HUES6 (cell line): ENCODE data around the gene TMEM54.

Experiments
- H3K27ac ChIP-seq: 2 replicates; pipeline ENCODE4 v1.7.0; 2013; ENCODE audit warnings: low read depth, mild to moderate bottlenecking, low read length, inconsistent platforms
- H3K27me3 ChIP-seq: 2 replicates; pipeline ENCODE4 v1.6.1; 2013; ENCODE audit warnings: low read length; ENCODE audit not compliant: control insufficient read depth, insufficient read depth
- H3K36me3 ChIP-seq: 2 replicates; pipeline ENCODE4 v1.6.1; 2013; ENCODE audit warnings: low read length; ENCODE audit not compliant: control insufficient read depth, insufficient read depth
- H3K4me1 ChIP-seq: 2 replicates; pipeline ENCODE4 v1.6.1; 2013; ENCODE audit warnings: low read length; ENCODE audit not compliant: control insufficient read depth, insufficient read depth
- H3K4me3 ChIP-seq: 2 replicates; pipeline ENCODE4 v1.5.1; 2013; ENCODE audit warnings: low read depth, low read length
- H3K9ac ChIP-seq: one replicate; pipeline ENCODE4 v1.6.1; 2013; ENCODE audit warnings: mild to moderate bottlenecking, low read length
- H3K9me3 ChIP-seq: 2 replicates; pipeline ENCODE4 v1.6.1; 2013; ENCODE audit warnings: low read depth, low read length; ENCODE audit not compliant: control insufficient read depth, insufficient read depth

The TMEM54 gene

GRCh38 chr1:32877211-32878110 is 23.7 kb downstream of the TMEM54 start:
- Histone ChIP-seq H3K4me3 (no peak overlapping the region), H3K4me1 (peaks cover 16% of the 10 kb centered on the region), H3K27me3 (no peaks in the 10 kb centered on the region), H3K9ac (no peak overlapping the region), H3K27ac (no peak overlapping the region), H3K9me3 (no peaks in the 10 kb centered on the region), H3K36me3 (no peaks in the 10 kb centered on the region)

- H3K27me3 ChIP-seq: peaks cover 7% of the 10 kb centered on the region
- H3K9me3 ChIP-seq: no peaks in the 10 kb centered on the region
- no peaks in the 10 kb centered on the region for H3K36me3 ChIP-seq
- H3K4me1 ChIP-seq: peaks cover 24% of the 10 kb centered on the region
- H3K9ac ChIP-seq: no peak overlapping the region
- no peak overlapping the region for H3K27ac ChIP-seq
- H3K4me3 ChIP-seq: peak overlapping the region; percentile 25; the same call in 1 of the 2 replicates
These were observed 24.6 kb downstream of the TMEM54 start for GRCh38 chr1:32876341-32877210.

- no peak overlapping the region for H3K9ac ChIP-seq
These were observed 26.1 kb downstream of the TMEM54 start for GRCh38 chr1:32874860-32875752.

GRCh38 chr1:32873484-32873883 is 27.7 kb downstream of the TMEM54 start:
- H3K27me3 ChIP-seq: peaks cover 28% of the 10 kb centered on the region
- H3K9ac ChIP-seq: no peak overlapping the region
- H3K4me1 ChIP-seq: peaks cover 38% of the 10 kb centered on the region
- H3K4me3 ChIP-seq: no peak overlapping the region
- H3K36me3 ChIP-seq: no peaks in the 10 kb centered on the region
- no peaks in the 10 kb centered on the region for H3K9me3 ChIP-seq
- H3K27ac ChIP-seq: no peak overlapping the region

More at GRCh38 chr1:32874860-32875752, 26.1 kb downstream of the TMEM54 start:
- no peak overlapping the region for H3K4me3 ChIP-seq
- H3K27me3 ChIP-seq: peaks cover 18% of the 10 kb centered on the region
- no peaks in the 10 kb centered on the region for H3K36me3 ChIP-seq
- H3K27ac ChIP-seq: no peak overlapping the region
- no peaks in the 10 kb centered on the region for H3K9me3 ChIP-seq
- peaks cover 32% of the 10 kb centered on the region for H3K4me1 ChIP-seq

- H3K4me1 ChIP-seq: peaks cover 38% of the 10 kb centered on the region
- no peaks in the 10 kb centered on the region for H3K9me3 ChIP-seq
- peaks cover 28% of the 10 kb centered on the region for H3K27me3 ChIP-seq
- H3K36me3 ChIP-seq: no peaks in the 10 kb centered on the region
- no peak overlapping the region for H3K27ac ChIP-seq
- peak overlapping the region; percentile 20; the same call in 1 of the 2 replicates for H3K4me3 ChIP-seq
- no peak overlapping the region for H3K9ac ChIP-seq
These were observed 29.1 kb downstream of the TMEM54 start for GRCh38 chr1:32872192-32872460.

- no peaks in the 10 kb centered on the region for H3K9me3 ChIP-seq
- H3K27me3 ChIP-seq: peaks cover 28% of the 10 kb centered on the region
- peaks cover 34% of the 10 kb centered on the region for H3K4me1 ChIP-seq
- H3K4me3 ChIP-seq: peak overlapping the region; percentile 63
- no peak overlapping the region for H3K27ac ChIP-seq
- no peaks in the 10 kb centered on the region for H3K36me3 ChIP-seq
- peak overlapping the region; percentile 13 for H3K9ac ChIP-seq
These were observed 29.6 kb downstream of the TMEM54 start for GRCh38 chr1:32871364-32872191.

- H3K27ac ChIP-seq: no peak within 1 kb of the TSS
These were observed 30.4 kb downstream of the TMEM54 start, which contains the start of gene FNDC5 for GRCh38 chr1:32870615-32871363. Gene FNDC5, minus strand, starts transcription at chr1:32870912.

GRCh38 chr1:32869923-32870614 is 31.1 kb downstream of the TMEM54 start:
- Histone ChIP-seq H3K27ac (no peak overlapping the region), H3K27me3 (peaks cover 28% of the 10 kb centered on the region), H3K9ac (peak overlapping the region; percentile 61), H3K4me3 (peak overlapping the region; percentile 59), H3K36me3 (no peaks in the 10 kb centered on the region), H3K4me1 (peaks cover 23% of the 10 kb centered on the region), H3K9me3 (no peaks in the 10 kb centered on the region)

More at GRCh38 chr1:32870615-32871363, 30.4 kb downstream of the TMEM54 start, which contains the start of gene FNDC5:
- Histone ChIP-seq H3K4me3 (peak within 1 kb of the TSS; percentile 63), H3K27me3 (peaks cover 28% of the 10 kb centered on the region), H3K4me1 (peaks cover 28% of the 10 kb centered on the region), H3K36me3 (no peaks in the 10 kb centered on the region), H3K9ac (peak within 1 kb of the TSS; percentile 61), H3K9me3 (no peaks in the 10 kb centered on the region)

- H3K9ac ChIP-seq: no peak overlapping the region
- peaks cover 28% of the 10 kb centered on the region for H3K27me3 ChIP-seq
- H3K27ac ChIP-seq: no peak overlapping the region
- H3K4me3 ChIP-seq: no peak overlapping the region
- H3K36me3 ChIP-seq: peaks cover 6% of the 10 kb centered on the region
- H3K9me3 ChIP-seq: no peaks in the 10 kb centered on the region
- peaks cover 23% of the 10 kb centered on the region for H3K4me1 ChIP-seq
These were observed 32.3 kb downstream of the TMEM54 start for GRCh38 chr1:32868806-32869455.
